M059J (cell line): ENCODE data around the gene RBBP5. TPM values are rescaled to one million over a fixed set of nuclear protein-coding genes. Genes with fewer than 3 reads are reported as not detected.

Source experiments
- total RNA-seq: library from RNA; depleted of rRNA; stranded (reverse); fragments of >200 nt; shearing (Covaris generic); gene quantifications from 2 replicates; pipeline ENCODE4 v1.2.3, GENCODE V29; 2014; rRNA removed

The RBBP5 gene
- total RNA-seq, 1 experiment from 2014 or later: 27.6 TPM

Other genes starting within 250 kb of the RBBP5 start
- not detected in 2 replicates for gene CNTN2, start 78.8 kb downstream of the RBBP5 start, total RNA-seq
- gene TMEM81, start 37.5 kb downstream of the RBBP5 start, total RNA-seq: 0.22 TPM in 2 replicates
- 5.3 and 7.4 TPM in 2 replicates for gene DSTYK, start 89.7 kb upstream of the RBBP5 start, total RNA-seq
- 0.69 and 2.7 TPM in 2 replicates for gene TMCC2, start 106.0 kb upstream of the RBBP5 start, total RNA-seq
- gene NUAK2, start 199.8 kb upstream of the RBBP5 start, total RNA-seq: 6.7 and 8.4 TPM in 2 replicates
- gene KLHDC8A, start 234.9 kb upstream of the RBBP5 start, total RNA-seq: not detected in 2 replicates